ENCODE data around the gene LLGL2.

Gene LLGL2

GRCh38 chr17:75531721-75532072 is 6.2 kb downstream of the LLGL2 start:
- no peak overlapping the region for H3K27ac ChIP-seq (ENCODE audit: low read length)
- H3K27me3 ChIP-seq (replicated peaks; ENCODE audit: insufficient read depth, low read length): no peaks in the 10 kb centered on the region
- no peaks in the 10 kb centered on the region for H3K36me3 ChIP-seq (replicated peaks; ENCODE audit: insufficient read depth, low read length)
- H3K9me3 ChIP-seq (replicated peaks; ENCODE audit: insufficient read depth, low read length): no peaks in the 10 kb centered on the region
- no peaks in the 10 kb centered on the region for H3K4me1 ChIP-seq (ENCODE audit: low read length)
- no peak overlapping the region for H3K9ac ChIP-seq (ENCODE audit: low read length)
- H2AFZ ChIP-seq (ENCODE audit: low read length): no peak overlapping the region
- no peak for DNase-seq
- H3K4me3 ChIP-seq (ENCODE audit: low read length): no peak overlapping the region
- H3F3A ChIP-seq (ENCODE audit: insufficient read depth, low read length): no peaks in the 10 kb centered on the region
- H3K9me2 ChIP-seq (replicated peaks; ENCODE audit: insufficient read depth, low read length): no peaks in the 10 kb centered on the region
- TF ChIP-seq EZH2 (optimal IDR thresholded peaks at IDR 0.05; ENCODE audit: low read depth, low read length): no peak
- TF ChIP-seq, protein P1, sequence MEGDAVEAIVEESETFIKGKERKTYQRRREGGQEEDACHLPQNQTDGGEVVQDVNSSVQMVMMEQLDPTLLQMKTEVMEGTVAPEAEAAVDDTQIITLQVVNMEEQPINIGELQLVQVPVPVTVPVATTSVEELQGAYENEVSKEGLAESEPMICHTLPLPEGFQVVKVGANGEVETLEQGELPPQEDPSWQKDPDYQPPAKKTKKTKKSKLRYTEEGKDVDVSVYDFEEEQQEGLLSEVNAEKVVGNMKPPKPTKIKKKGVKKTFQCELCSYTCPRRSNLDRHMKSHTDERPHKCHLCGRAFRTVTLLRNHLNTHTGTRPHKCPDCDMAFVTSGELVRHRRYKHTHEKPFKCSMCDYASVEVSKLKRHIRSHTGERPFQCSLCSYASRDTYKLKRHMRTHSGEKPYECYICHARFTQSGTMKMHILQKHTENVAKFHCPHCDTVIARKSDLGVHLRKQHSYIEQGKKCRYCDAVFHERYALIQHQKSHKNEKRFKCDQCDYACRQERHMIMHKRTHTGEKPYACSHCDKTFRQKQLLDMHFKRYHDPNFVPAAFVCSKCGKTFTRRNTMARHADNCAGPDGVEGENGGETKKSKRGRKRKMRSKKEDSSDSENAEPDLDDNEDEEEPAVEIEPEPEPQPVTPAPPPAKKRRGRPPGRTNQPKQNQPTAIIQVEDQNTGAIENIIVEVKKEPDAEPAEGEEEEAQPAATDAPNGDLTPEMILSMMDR (IDR thresholded peaks at IDR 0.05; ENCODE audit: low read length): no peak
- TF ChIP-seq EZH2phosphoT487 (IDR thresholded peaks at IDR 0.05; ENCODE audit: low read length): no peak
- no peaks in the 10 kb centered on the region for H3K79me2 ChIP-seq (ENCODE audit: low read length)
- H4K20me1 ChIP-seq (ENCODE audit: insufficient read depth, low read length): no peaks in the 10 kb centered on the region
- no peak overlapping the region for H3K4me2 ChIP-seq (ENCODE audit: low read depth, low read length)

DNA sequence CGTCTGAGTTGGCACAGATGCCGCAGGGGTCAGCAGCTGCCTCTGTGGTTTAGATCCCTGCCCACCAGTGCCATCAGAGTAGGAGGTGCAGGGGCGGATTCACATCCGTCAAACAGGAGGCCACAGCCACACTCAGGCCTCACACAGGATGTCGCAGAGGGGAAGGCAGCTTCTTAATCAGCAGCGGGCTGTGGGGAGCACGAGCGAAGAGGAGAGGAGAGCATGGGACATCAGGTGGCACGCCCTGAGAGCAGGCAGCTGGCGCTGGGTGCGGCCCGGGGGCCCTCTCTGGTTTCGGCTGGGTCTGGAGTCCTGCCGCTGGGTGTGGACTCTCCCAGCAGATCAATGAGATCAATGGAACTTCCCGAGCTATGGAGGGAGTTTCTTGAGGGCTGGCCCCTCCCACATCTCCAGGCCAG is 9.6 kb downstream of the LLGL2 start:
- DNase-seq: no peak
- Histone ChIP-seq H3K4me1 (ENCODE audit: low read length) (no peaks in the 10 kb centered on the region), H3K27ac (ENCODE audit: low read length) (no peak overlapping the region)

DNA sequence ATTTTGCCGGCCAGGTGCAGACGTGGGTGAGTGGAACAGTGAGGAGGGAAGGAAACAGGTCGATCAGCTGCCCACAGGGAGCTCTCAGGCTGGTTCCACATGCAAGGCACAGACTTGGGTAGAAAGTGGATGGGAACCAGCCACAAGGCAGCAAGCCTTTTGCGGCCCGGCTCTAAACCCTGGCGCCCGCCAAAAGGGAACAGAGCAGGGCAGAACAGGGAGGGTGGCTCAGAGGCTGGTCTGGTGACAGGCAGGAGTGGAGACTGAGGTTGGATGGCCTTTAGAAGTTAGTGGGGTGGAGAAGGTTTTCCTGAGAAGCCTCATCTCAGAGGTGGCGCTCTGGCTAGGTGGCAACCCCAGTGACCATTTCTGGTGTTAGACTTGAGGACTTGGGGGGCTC is 10.4 kb downstream of the LLGL2 start:
- H3F3A ChIP-seq (ENCODE audit: insufficient read depth, low read length): no peaks in the 10 kb centered on the region
- no peak overlapping the region for H3K4me3 ChIP-seq (ENCODE audit: low read length)
- no peaks in the 10 kb centered on the region for H3K79me2 ChIP-seq (ENCODE audit: low read length)
- no peaks in the 10 kb centered on the region for H3K9me3 ChIP-seq (replicated peaks; ENCODE audit: insufficient read depth, low read length)
- H3K36me3 ChIP-seq (replicated peaks; ENCODE audit: insufficient read depth, low read length): no peaks in the 10 kb centered on the region
- no peaks in the 10 kb centered on the region for H3K9me2 ChIP-seq (replicated peaks; ENCODE audit: insufficient read depth, low read length)
- H3K27ac ChIP-seq (ENCODE audit: low read length): no peak overlapping the region
- DNase-seq: no peak
- no peak for TF ChIP-seq EZH2phosphoT487 (IDR thresholded peaks at IDR 0.05; ENCODE audit: low read length)
- TF ChIP-seq, protein P1 (IDR thresholded peaks at IDR 0.05; ENCODE audit: low read length): no peak
- H3K4me1 ChIP-seq (ENCODE audit: low read length): no peaks in the 10 kb centered on the region
- no peak overlapping the region for H2AFZ ChIP-seq (ENCODE audit: low read length)
- H3K4me2 ChIP-seq (ENCODE audit: low read depth, low read length): no peak overlapping the region
- H3K9ac ChIP-seq (ENCODE audit: low read length): no peak overlapping the region
- no peaks in the 10 kb centered on the region for H4K20me1 ChIP-seq (ENCODE audit: insufficient read depth, low read length)
- H3K27me3 ChIP-seq (replicated peaks; ENCODE audit: insufficient read depth, low read length): no peaks in the 10 kb centered on the region

More for the DNA sequence above, 9.6 kb downstream of the LLGL2 start:
- no peaks in the 10 kb centered on the region for H3K27me3 ChIP-seq (replicated peaks; ENCODE audit: insufficient read depth, low read length)
- H3K4me3 ChIP-seq (ENCODE audit: low read length): no peak overlapping the region
- H3F3A ChIP-seq (ENCODE audit: insufficient read depth, low read length): no peaks in the 10 kb centered on the region
- TF ChIP-seq EZH2phosphoT487 (IDR thresholded peaks at IDR 0.05; ENCODE audit: low read length) (no peak), EZH2 (optimal IDR thresholded peaks at IDR 0.05; ENCODE audit: low read depth, low read length) (no peak)
- TF ChIP-seq, protein P1 (IDR thresholded peaks at IDR 0.05; ENCODE audit: low read length): no peak
- no peak overlapping the region for H2AFZ ChIP-seq (ENCODE audit: low read length)
- no peaks in the 10 kb centered on the region for H3K9me3 ChIP-seq (replicated peaks; ENCODE audit: insufficient read depth, low read length)
- no peak overlapping the region for H3K9ac ChIP-seq (ENCODE audit: low read length)
- no peaks in the 10 kb centered on the region for H3K9me2 ChIP-seq (replicated peaks; ENCODE audit: insufficient read depth, low read length)
- H3K36me3 ChIP-seq (replicated peaks; ENCODE audit: insufficient read depth, low read length): no peaks in the 10 kb centered on the region
- H3K79me2 ChIP-seq (ENCODE audit: low read length): no peaks in the 10 kb centered on the region
- H3K4me2 ChIP-seq (ENCODE audit: low read depth, low read length): no peak overlapping the region
- H4K20me1 ChIP-seq (ENCODE audit: insufficient read depth, low read length): no peaks in the 10 kb centered on the region

All from MM.1S (cell line).